ENCODE results near the gene NRDC.
"Not testable (repeated sequence)": the region's sequence is repeated elsewhere in the genome, so short reads cannot be mapped to it uniquely, and the experiment has no call there.

The NRDC gene

DNA sequence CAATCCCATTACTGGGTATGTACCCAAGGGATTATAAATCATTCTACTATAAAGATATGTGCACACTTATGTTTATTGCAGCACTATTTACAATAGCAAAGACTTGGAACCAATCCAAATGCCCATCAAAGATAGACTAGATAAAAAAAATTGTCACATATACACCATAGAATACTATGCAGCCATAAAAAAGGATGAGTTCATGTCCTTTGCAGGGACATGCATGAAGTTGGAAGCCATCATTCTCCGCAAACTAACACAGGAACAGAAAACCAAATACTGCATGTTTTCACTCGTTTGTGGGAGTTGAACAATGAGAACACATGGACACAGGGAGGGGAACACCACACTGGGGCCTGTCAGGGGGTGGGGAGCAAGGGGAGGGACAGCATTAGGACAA, 16.2 kb upstream of the NRDC start:
- not testable (repeated sequence) for DNase-seq

DNA sequence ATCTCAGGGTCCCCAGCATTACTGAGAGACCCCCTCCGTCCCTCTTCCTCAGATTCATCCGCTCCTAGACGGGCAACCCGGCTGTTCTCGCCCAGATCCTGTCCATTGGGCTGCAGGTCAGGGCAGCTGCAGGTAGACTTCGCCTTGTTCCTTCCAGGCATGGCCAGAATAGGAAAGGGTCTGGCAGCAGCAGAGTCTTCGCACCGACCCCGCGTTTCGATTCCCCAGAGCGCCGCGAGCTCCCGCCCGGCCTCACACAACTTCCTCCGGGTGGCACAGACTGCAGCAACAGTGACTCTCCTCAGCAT, 265 bp downstream of the NRDC start:
- DNase-seq = no peak

DNA sequence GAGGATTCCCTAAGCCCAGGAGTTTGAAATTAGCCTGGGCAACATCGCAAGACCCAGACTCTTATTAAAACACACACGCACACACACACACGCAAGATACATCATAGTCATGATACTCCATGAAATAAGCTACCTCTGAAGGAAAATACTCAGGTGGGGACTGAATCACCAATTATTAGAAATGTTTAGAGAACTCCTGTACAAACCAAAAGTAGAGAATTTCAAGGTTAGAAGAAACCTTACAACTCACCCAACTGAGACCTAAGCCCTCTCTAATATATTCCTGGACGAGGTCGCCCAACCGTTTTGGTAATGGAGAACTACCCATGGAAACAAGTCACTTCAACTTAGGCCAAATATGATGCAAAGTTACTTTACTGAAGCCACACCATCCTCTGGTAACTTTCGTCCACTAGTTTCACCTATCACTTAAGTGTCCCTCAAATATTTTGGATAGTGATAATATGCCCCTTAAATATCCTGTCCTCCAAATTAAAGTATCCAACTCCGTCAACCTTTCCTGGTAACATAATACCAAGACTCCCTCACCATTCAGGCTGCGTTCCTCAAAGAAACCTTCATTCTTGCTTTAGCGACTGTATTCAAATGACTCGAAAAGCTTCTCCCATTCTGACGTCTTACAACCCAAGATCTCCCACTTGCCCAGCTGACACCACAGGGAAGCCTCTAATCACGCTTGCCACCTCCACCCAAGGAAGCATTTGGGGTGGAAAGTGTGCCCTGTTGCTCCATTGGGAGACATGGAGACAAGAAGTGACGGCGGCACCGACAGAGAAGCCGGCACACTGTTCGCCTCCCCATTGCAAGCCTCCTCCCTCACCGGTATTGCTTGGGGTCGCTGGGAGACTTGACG, 856 bp downstream of the NRDC start:
- no peak for DNase-seq

DNA sequence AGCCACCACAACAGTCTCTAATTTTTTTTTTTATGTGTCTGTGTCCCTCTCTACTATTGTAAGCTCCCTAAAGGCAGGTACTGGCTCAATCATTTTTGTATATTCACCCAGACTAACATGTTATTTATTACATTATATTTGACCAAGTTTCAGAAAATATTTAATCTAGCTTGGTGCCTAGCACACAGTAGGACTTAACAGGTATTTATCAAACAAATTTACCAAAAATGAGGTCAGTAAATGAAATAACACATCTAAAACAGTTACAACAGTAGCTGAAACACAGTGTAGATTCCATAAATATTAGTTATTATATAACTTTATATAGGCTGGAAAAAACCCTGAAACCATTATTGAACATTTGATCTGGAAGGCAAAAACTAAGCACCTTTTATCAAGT, 2.7 kb downstream of the NRDC start:
- DNase-seq = no peak

DNA sequence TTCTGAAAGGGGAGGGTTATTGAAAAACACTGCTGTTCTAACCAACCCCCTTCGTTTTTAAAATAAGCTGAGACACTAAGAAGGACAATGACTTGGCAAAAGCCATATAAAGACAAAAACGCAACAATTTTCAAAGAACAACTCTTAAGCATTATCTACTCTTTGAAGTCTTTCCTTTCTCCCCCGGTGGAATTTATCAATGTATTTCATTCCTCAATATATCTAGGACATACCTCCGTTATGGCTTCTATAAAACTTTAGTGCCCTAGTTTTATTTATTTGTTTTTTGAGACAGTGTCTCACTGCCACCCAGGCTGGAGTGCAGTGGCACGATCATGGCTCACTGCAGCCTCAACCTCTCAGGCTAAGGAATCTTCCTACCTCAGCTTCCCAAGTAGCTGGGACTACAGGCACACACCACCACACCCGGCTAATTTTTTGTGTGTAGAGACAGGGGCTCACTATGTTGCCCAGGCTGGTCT, 3.2 kb downstream of the NRDC start:
- no peak for DNase-seq

DNA sequence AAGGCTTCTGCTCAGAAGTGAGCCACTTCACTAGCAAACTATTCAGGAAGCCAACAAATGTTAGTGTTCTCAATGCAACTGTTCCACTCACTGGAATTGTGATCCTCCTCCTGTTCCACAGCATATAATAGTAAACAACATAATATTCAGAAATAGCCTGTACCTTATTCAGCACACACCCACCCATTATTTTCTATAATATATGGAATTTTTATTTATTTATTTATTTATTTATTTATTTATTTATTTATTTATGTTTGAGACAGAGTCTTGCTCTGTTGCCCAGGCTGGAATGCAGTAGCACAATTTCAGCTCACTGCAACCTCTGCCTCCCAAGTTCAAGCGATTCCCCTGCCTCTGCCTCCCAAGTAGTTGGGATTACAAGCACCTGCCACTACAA, 5.3 kb downstream of the NRDC start:
- not testable (repeated sequence) for DNase-seq

DNA sequence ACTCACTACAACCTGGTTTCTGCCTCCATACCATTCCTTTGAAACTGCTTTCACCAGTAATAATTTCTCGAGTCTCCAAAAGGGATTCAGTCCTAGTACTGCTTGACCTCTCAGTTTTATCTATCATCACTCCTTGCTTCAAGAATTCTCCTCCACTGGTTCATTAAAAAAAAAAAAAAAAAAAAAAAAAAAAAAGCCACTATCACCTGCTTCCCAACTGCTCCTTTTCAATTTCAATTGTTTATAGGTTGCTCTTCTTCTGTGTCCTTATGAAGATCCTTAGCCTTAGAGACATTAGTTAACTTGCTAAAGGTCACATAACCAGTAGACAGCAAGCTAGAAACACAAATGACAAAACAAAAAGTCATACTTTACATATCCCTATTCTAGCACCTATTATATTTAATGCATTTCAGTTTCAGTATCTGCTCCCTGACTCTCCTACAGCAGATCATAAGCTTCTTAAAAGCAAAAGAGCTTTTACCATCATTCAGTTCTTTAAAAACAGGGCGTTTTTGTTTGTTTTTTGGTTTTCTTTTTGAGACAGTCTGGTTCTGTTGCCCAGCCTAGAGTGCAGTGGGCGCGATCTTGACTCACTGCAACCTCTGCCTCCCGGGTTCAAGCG, 7.1 kb downstream of the NRDC start:
- DNase-seq = no peak

DNA sequence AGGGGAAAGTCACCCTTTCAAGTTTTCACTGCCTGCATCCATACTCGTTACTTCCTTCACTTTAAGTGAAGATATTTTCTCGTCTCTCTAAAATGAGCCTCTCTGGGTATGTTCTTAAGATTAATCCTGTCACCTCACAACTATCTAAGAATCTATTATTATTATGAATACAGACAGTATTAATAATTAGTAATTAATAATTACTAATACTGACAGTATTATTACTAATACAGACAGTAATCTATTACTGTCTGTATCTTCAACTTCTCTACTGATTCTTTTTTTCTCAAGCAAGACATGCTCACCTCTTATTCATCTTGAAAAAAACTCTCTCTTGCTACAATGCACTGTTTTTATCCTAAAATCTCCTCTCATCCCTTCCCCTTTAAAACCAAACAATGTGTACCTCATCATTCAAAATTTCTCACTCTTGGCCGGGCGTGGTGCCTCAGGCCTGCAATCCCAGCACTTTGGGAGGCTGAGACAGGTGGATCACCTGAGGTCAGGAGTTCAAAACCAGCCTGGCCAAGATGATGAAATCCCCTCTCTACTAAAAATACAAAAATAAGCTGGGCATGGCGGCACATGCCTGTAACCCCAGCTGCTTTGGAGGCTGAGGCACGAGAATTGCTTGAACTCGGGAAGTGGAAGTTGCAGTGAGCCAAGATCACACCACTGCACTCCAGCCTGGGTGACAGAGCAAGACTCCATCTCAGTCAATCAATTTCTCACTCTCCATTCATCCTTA, 7.8 kb downstream of the NRDC start:
- DNase-seq = no peak

DNA sequence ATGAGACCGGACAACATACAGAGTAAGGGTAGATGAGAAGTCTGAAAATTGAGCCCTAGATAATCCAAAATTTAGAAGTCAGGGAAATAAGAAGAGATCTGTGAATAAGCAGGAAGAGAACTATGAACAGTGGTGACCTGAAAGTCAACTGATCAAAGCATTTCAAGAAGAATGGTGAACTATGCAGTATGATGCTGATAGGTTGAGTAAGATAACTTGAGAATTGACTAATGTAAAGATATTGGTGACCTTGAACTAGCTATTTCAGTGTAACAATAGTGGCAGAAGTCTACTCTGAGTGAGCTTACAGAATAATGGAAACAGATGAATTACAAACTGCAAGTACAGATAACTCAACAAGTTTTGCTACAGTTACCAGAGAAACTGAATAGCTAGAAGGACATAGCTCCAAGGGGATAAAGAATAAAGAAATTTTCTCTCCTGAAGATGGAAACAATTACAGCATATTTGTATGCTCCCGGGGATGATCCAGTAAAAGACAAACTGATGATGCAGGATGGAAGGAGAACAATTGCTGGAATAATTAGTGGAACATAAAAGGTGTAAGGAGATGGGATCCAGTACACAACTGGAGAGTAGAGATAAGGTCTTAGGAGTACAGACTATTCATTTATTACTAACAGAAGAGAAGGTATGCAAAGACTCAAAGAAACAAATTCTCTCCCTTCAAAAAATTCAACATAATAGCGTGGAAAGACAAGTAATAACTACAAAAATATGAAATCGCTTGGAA, 10.9 kb downstream of the NRDC start:
- DNase-seq = no peak

DNA sequence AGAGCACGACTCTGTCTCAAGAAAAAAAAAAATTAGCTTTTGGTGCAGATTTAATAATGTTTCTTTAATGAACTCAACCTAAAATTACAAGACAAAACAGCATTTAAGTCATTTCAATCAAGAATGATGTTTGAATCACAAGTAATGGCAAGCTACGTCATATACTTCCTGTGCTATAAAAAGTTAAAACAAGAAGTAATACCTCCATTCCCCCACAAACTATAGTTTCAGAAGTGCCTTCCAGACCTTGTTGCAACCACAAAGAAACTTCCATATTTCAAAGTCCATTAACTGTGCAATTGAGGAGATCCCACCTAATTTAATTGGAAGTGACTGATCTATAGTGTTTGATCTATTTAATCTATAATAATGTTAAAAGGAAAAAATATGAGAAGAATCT, 15.1 kb downstream of the NRDC start:
- DNase-seq = no peak

DNA sequence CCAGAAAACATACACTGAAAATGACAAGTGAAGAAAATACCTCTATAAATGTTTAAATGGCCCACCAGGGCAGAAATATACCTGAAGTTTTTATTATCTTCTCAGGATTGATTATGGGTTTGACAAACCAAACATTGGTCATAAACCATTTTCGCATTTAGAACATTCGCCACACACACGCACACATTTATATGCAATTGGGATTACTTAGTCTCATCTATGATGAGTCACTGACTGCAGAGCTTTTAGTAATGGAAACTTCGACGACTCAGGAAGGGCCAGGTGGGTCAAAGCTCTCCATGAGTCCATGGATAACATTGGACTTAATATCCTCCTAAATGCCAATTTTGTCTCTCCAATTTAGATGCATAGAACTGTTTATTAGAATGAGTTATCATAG, 16.9 kb downstream of the NRDC start:
- no peak for DNase-seq

DNA sequence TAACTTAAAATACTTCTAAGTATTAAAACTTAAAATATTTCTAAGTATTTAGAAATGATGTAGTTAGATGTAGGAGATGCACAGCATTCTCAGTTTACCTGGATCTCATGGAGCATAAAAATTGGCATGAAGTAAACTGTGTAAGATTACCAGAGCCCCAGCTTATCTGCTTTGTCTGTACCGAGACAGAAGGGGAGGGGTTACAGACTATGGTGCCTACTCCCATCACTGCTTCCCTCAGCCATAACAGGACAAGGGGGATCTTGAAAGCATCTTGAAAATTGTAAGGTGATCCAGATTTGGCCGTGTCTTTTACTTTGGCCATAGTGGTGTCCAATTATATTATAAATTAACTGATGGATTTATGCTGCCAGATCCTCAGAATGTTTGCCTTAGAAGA, 18.8 kb downstream of the NRDC start:
- no peak for DNase-seq

DNA sequence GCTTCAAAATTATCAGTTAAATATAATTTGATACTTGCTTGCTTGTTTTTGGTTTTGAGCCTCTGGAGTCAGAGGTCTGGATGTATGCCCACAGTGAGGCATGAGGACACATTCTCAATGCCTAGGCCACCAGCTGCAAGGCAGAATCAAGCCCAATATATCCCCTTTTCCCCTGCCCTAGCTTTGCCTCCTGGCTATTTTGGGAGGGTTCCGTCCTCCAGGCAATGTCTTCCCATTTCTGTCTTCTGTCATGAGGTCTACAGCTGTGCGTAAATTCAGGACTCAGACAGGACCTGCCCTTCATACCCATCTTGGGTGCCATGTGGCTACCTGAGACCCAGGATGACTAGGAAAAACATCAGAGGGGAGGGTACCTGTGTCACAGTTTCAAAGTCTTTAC, 19.2 kb downstream of the NRDC start:
- no peak for DNase-seq

DNA sequence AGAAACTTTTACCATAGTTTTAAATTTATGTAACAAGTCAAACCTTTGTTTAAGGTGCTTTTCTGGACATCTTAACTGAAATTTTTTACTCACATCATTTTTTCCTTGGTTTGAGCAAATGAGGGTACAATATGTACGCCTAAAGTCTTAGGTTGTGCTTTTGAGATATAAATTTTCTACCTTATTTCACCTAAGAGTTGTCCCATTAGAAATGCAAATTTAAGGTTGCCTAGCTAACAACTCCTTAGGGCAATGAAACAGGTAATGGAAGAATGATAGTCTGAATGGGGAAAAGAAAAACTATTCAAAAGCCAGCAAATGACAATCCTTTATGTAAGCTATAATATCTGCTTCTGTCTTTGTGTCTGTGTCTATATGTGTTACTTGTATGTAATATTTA, 19.6 kb downstream of the NRDC start:
- no peak for DNase-seq

DNA sequence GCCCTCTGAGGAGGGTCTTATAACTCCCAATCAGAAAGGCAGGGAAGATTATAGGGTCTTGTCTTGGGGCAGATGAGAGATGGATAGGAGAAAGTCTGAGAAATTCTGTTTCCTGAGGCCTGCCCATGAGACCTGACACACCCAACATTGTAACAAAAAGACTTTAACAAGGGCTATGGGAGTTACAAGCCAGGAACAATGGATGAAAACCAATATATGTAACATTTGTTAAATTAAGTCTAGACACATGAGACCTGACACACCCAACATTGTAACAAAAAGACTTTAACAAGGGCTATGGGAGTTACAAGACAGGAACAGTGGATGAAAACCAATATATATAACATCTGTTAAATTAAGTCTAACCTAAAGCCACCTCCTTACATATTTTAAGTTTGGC, 21.8 kb downstream of the NRDC start:
- DNase-seq = no peak

DNA sequence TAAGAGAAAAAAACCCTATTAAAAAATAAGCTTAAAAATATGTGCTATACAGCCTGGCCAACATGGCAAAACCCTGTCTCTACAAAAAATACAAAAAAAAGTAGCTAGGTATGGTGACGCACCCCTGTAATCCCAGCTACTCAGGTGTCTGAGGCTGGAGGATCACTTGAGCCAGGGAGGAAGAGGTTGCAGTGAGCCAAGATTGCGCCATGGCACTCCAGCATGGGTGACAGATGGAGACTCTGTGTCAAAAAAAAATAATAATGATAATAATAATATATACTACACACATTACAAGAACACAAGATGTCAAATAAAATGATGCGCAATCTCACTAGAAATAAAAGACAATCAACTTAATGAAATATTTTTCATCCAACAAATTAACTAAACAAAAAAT, 22.9 kb downstream of the NRDC start:
- DNase-seq = no peak

DNA sequence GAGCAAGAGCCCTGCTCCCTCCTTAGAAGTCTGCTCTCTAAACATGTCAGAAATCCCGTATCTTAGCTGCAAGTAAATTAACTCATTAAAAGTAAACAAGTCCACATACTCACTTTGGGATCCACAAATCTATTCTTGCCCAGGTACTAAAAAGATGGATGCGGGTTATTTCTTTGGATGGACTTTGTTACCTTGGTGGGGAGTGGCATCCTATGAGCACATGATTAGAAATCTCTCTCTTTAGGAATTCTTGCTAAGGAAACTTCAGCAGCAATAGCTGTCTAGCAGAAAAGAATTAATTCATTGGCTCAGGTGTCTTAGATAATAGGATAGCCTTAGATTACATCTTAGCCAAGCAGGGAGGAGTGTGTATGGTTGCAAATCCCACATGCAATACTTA, 25.2 kb downstream of the NRDC start:
- no peak for DNase-seq

DNA sequence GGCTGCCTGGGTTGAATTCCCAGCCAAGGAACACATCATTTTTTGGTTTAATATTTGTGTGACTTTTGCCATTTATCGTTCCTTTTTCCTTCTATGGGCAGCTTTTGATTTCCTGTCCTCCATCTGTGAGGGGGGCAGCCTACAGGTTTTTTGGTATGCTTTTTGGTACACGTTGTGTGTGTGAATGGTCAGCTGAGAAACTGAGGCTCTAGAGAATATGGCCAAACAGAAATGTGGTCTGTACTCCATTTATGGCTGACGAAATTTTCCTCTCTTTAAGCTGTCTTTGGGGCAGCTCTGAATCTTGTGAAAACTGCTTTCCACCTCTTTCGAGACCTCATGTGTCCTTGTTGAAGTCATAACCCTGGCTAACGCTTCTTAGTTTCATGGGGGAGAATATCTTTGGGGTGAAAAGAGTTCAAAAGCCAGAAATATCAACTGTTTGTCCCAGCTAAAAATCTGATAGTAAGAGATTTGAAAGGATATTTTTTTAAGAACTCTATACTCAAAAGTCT, 26.6 kb downstream of the NRDC start:
- DNase-seq = no peak

DNA sequence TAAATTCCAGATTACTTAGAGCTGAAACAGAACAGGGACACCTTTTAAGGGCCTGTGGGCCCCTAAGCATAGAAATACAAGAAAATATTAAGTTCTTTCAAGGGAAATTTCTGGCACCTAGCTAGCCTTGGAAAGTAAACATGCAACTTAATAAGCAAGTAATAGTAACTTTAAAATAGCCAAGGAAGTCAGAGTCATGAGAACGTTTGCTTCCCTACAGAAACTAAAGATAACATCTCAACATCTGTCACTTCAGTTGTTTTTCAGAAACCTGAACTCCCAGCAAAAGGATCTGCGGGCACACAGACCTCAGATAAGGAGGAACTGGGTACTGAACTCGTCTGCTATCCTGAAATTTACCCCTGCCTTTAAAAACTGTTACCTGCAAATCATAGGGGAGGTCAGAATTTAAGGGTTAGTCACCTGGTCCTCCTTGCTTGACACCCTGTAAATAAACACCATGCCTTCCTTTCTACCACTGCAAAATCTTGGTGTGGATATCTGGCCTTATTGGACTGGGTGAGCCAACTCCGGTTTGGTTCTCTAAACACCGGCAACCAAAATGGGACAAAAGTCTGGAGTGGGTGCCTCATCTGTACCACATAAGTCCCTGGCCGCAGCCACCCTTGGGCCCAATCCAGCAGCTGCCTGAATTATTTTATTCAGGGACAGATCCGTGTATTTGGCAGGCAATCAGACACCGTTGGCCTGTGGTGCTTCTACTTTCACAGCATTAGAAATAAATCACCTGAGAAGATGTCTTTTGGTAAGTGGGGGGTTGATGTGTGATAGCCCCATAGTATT, 27.9 kb downstream of the NRDC start:
- DNase-seq = no peak

DNA sequence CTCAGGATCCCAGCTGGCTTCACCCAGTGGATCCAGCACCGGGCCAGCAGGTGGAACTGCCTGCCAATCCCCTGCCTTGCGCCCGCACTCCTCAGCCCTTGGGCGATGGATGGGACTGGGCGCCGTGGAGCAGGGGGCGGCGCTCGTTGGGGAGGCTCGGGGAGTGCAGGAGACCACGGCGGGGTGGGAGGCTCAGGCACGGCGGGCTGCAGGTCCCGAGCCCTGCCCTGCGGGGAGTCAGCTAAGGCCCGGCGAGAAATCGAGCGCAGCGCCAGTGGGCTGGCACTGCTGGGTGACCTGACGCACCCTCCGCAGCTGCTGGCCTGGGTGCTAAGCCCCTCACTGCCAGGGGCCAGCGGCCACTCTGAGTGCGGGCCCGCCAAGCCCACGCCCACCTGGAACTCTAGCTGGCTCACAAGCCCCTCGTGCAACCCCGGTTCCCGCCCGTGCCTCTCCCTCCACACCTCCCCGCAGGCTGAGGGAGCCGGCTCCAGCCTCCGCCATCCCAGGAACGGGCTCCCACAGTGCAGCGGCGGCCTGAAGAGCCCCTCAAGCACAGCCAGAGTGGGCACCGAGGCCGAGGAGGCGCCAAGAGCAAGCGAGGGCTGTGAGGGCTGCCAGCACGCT, 31.1 kb downstream of the NRDC start:
- no peak for DNase-seq

DNA sequence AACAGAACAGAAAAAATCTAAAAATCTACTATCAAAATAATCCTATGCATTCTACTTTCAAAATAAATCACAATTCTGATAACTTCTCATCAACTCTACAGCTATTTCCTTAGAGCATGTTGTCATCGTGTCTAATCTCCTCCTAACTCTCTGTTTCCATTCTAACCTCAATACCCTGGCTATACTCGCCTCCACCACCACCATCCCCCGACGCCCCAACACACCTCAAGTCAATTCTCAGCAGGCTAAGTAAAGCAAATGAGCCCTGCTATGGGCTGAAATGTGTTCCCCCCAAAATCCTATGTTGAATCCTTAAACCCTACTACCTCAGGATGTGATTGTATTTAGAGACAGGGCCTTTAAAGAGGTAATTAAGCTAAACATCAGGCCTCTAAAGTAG, 34.6 kb downstream of the NRDC start:
- no peak for DNase-seq

DNA sequence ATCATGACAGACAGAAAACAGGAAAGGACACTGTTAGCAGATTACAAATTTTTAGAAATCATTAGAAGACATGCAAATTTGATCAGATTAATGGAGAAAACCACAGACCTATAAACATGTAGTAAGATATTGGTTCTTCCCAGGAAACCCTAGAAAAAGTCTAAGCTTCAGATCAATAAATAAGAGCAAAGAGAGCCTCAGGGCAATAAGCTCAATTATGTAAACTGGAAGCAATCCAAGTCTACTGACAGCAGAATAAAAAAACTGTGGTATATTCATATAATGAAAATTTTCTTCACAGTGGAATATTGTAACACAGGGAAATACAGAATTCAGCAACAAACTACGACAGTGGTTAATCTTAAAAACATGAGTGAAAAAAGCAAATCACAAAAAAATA, 36.3 kb downstream of the NRDC start:
- DNase-seq = peak; percentile 24

Measured in eye (tissue), 1 donor.